AG09309 (cell line): ENCODE results near the gene CLASP1.

ENCODE experiments used
- DNase-seq: peaks from one replicate; pipeline ENCODE4 v3.0.0-alpha.2; 2010; ENCODE audit warnings: low read depth
- H3K4me3 ChIP-seq: 2 replicates; pipeline ENCODE4 v1.5.1; 2011; ENCODE audit warnings: mild to moderate bottlenecking, low read depth, low read length, moderate library complexity; ENCODE audit not compliant: control insufficient read depth
- CTCF ChIP-seq: IDR thresholded peaks from 2 replicates; pipeline ENCODE4 v1.5.1; 2011; ENCODE audit warnings: mild to moderate bottlenecking, low read depth, low read length, inconsistent platforms; ENCODE audit not compliant: insufficient read depth, control insufficient read depth; ENCODE audit errors: missing control alignments

The CLASP1 gene

DNA sequence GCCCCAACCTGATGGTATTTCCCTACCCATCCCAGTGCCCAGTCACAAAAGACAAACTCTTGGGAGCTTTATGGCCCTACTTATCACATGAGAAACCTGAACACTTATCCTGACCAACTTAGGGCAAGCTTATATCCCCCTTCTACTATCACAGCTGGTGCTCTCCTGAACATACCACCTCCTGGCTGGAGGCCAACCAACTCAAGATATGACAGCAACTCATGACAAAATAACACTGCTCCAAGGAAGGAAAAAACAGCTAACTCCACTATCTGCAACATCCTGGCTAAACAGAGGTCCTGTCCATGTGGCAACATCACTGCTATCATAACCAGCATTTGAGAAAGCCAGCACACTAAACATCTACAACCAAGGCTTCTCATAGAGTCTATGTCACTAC is 20.9 kb upstream of the CLASP1 start:
- no peak overlapping the region for H3K4me3 ChIP-seq
- DNase-seq: no peak
- no peak for TF ChIP-seq CTCF

DNA sequence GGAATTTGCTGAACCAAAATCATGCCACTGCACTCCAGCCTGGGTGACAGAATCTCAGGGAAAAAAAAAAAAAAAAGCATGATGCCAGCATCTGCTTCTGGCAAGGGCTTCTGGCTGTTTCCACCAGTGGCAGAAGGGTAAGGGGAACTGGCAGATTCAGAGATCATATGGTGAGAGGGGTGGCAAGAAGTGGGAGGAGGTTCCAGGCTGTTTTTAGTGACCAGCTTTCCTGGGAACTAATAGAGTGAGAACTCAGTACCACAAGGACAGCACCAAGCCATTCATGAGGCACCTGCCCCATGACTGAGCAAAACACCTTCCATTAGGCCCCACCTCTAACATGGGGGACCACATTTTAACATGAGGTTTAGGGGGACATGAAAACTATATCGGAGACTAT is 18.4 kb upstream of the CLASP1 start:
- TF ChIP-seq CTCF: no peak
- H3K4me3 ChIP-seq: no peak overlapping the region
- no peak for DNase-seq

DNA sequence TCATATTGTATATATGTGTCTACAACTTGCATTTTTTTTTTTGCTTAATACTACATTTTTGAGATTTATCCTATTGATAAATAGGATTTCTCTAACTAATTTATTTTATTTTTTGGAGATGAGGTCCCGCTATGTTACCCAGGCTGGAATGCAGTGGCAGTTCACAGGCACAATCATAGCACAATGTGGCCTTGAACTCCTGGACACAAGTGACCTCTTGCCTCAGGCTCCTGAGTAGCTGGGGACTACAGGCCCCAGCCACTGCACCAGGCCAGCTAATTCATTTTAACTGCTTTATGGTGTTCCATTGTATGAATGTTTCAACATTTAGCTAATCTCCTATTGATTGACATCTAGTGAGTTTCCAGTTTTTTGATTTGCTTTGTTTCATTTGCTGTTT is 16.8 kb upstream of the CLASP1 start:
- no peak overlapping the region for H3K4me3 ChIP-seq
- no peak for DNase-seq
- no peak for TF ChIP-seq CTCF

- TF ChIP-seq CTCF: no peak
- DNase-seq: no peak
Measured at GRCh38 chr2:121665504-121665903, 16.2 kb upstream of the CLASP1 start.

GRCh38 chr2:121664713-121665112 is 15.5 kb upstream of the CLASP1 start:
- no peak overlapping the region for H3K4me3 ChIP-seq
- DNase-seq: no peak
- TF ChIP-seq CTCF: no peak

More at GRCh38 chr2:121665504-121665903, 16.2 kb upstream of the CLASP1 start:
- H3K4me3 ChIP-seq: no peak overlapping the region

GRCh38 chr2:121664086-121664485 is 14.8 kb upstream of the CLASP1 start:
- no peak for DNase-seq
- H3K4me3 ChIP-seq: no peak overlapping the region
- no peak for TF ChIP-seq CTCF

GRCh38 chr2:121663434-121663833 is 14.2 kb upstream of the CLASP1 start:
- DNase-seq: no peak
- no peak overlapping the region for H3K4me3 ChIP-seq
- no peak for TF ChIP-seq CTCF
